ENCODE data around the gene RANBP9.

RANBP9 gene

GRCh38 chr6:13676551-13677156, 35.0 kb downstream of the RANBP9 start:
- peaks cover 63% of the 10 kb centered on the region for H3K36me3 Mint-ChIP-seq (ENCODE audit: low read depth)
- H3K4me1 Mint-ChIP-seq, result no peaks in the 10 kb centered on the region
- no peak overlapping the region for H3K27ac Mint-ChIP-seq
- no peak overlapping the region for H3K4me3 Mint-ChIP-seq
- no peak for TF ChIP-seq CTCF (IDR thresholded peaks at IDR 0.05; ENCODE audit: unreplicated experiment in 3 of 3)
- H3K27me3 Mint-ChIP-seq (ENCODE audit: low read depth), result no peaks in the 10 kb centered on the region
- peaks cover 27% of the 10 kb centered on the region for H3K9me3 Mint-ChIP-seq

- H3K36me3 Mint-ChIP-seq (ENCODE audit: low read depth), result peaks cover 56% of the 10 kb centered on the region
- H3K9me3 Mint-ChIP-seq, result peaks cover 29% of the 10 kb centered on the region
- H3K4me3 Mint-ChIP-seq, result no peak overlapping the region
- TF ChIP-seq CTCF (IDR thresholded peaks at IDR 0.05; ENCODE audit: unreplicated experiment in 3 of 3), result no peak
- H3K27me3 Mint-ChIP-seq (ENCODE audit: low read depth), result no peaks in the 10 kb centered on the region
- no peaks in the 10 kb centered on the region for H3K4me1 Mint-ChIP-seq
- no peak overlapping the region for H3K27ac Mint-ChIP-seq
Measured at GRCh38 chr6:13674533-13675190, 37.0 kb downstream of the RANBP9 start.

- H3K36me3 Mint-ChIP-seq (ENCODE audit: low read depth), result peaks cover 55% of the 10 kb centered on the region
- peaks cover 29% of the 10 kb centered on the region for H3K9me3 Mint-ChIP-seq
- H3K27ac Mint-ChIP-seq, result no peak overlapping the region
- no peaks in the 10 kb centered on the region for H3K27me3 Mint-ChIP-seq (ENCODE audit: low read depth)
- H3K4me1 Mint-ChIP-seq, result no peaks in the 10 kb centered on the region
- H3K4me3 Mint-ChIP-seq, result no peak overlapping the region
- TF ChIP-seq CTCF (IDR thresholded peaks at IDR 0.05; ENCODE audit: unreplicated experiment in 3 of 3), result no peak
Measured at GRCh38 chr6:13673825-13674444, 37.7 kb downstream of the RANBP9 start.

GRCh38 chr6:13673368-13673767, 38.3 kb downstream of the RANBP9 start:
- H3K27me3 Mint-ChIP-seq (ENCODE audit: low read depth), result no peaks in the 10 kb centered on the region
- H3K9me3 Mint-ChIP-seq, result peaks cover 29% of the 10 kb centered on the region
- H3K27ac Mint-ChIP-seq, result no peak overlapping the region
- no peak overlapping the region for H3K4me3 Mint-ChIP-seq
- peaks cover 54% of the 10 kb centered on the region for H3K36me3 Mint-ChIP-seq (ENCODE audit: low read depth)
- no peak for TF ChIP-seq CTCF (IDR thresholded peaks at IDR 0.05; ENCODE audit: unreplicated experiment in 3 of 3)
- H3K4me1 Mint-ChIP-seq, result no peaks in the 10 kb centered on the region

- Mint-ChIP-seq H3K27ac (no peak overlapping the region), H3K36me3 (ENCODE audit: low read depth) (peaks cover 55% of the 10 kb centered on the region), H3K27me3 (ENCODE audit: low read depth) (no peaks in the 10 kb centered on the region), H3K4me1 (no peaks in the 10 kb centered on the region), H3K4me3 (no peak overlapping the region), H3K9me3 (peaks cover 29% of the 10 kb centered on the region)
- TF ChIP-seq CTCF (IDR thresholded peaks at IDR 0.05; ENCODE audit: unreplicated experiment in 3 of 3), result no peak
Measured at GRCh38 chr6:13672904-13673303, 38.7 kb downstream of the RANBP9 start.
